Neural progenitor cell (in vitro differentiated cells): ENCODE data around the gene LPCAT2. TPM values are rescaled to one million over a fixed set of nuclear protein-coding genes. Genes with fewer than 3 reads are reported as not detected.

Experiments
- DNase-seq: peaks from one replicate; pipeline ENCODE4 v3.0.0-alpha.2; 2016; ENCODE audit warnings: low spot score
- H2AFZ ChIP-seq: fragments of 200-600 bp; sonication (generic); replicated peaks from 2 replicates; pipeline ENCODE4 v1.6.1; 2016; ENCODE audit warnings: antibody characterized with exemption
- H3F3A ChIP-seq: fragments of 200-600 bp; sonication (generic); 2 replicates; pipeline ENCODE4 v1.6.1; 2016; ENCODE audit warnings: antibody characterized with exemption, low read depth
- H3K27ac ChIP-seq: fragments of 200-600 bp; sonication (generic); 2 replicates; pipeline ENCODE4 v1.5.1; 2016; ENCODE audit warnings: mild to moderate bottlenecking
- H3K27me3 ChIP-seq: fragments of 200-600 bp; sonication (generic); 2 replicates; pipeline ENCODE4 v1.6.1; 2016; ENCODE audit warnings: mild to moderate bottlenecking, moderate library complexity
- H3K36me3 ChIP-seq: fragments of 200-600 bp; sonication (generic); 2 replicates; pipeline ENCODE4 v1.5.1; 2016
- H3K4me1 ChIP-seq: fragments of 200-600 bp; sonication (generic); 2 replicates; pipeline ENCODE4 v1.6.1; 2016; ENCODE audit warnings: mixed run types
- H3K4me2 ChIP-seq: fragments of 200-600 bp; sonication (generic); 2 replicates; pipeline ENCODE4 v1.6.1; 2016
- H3K4me3 ChIP-seq: fragments of 200-600 bp; sonication (generic); 2 replicates; pipeline ENCODE4 v1.5.1; 2016
- H3K79me2 ChIP-seq: fragments of 200-600 bp; sonication (generic); 2 replicates; pipeline ENCODE4 v1.6.1; 2016; ENCODE audit warnings: low read depth
- H3K9ac ChIP-seq: fragments of 200-600 bp; sonication (generic); 2 replicates; pipeline ENCODE4 v1.6.1; 2016
- H3K9me3 ChIP-seq: fragments of 200-600 bp; sonication (generic); 2 replicates; pipeline ENCODE4 v1.5.1; 2016; ENCODE audit warnings: low read depth
- H4K20me1 ChIP-seq: fragments of 200-600 bp; sonication (generic); 2 replicates; pipeline ENCODE4 v1.6.1; 2016; ENCODE audit warnings: low read depth
- H3K27ac Mint-ChIP-seq: 3 replicates; pipeline ENCODE4 v1.8.0; 2021; ENCODE audit warnings: mixed read lengths
- H3K27me3 Mint-ChIP-seq: 2 replicates; pipeline ENCODE4 v1.8.0; 2022; ENCODE audit warnings: low read depth, mild to moderate bottlenecking, inconsistent platforms, moderate library complexity, mixed read lengths; ENCODE audit not compliant: insufficient read depth
- H3K36me3 Mint-ChIP-seq: 3 replicates; pipeline ENCODE4 v1.8.0; 2021; ENCODE audit warnings: mixed read lengths
- H3K4me1 Mint-ChIP-seq: 3 replicates; pipeline ENCODE4 v1.8.0; 2021; ENCODE audit warnings: mixed read lengths
- H3K4me3 Mint-ChIP-seq: 3 replicates; pipeline ENCODE4 v1.8.0; 2021; ENCODE audit warnings: mild to moderate bottlenecking, moderate library complexity, mixed read lengths
- H3K9me3 Mint-ChIP-seq: 3 replicates; pipeline ENCODE4 v1.8.0; 2020; ENCODE audit warnings: mixed read lengths
- CTCF ChIP-seq: fragments of 200-600 bp; sonication (generic); IDR thresholded peaks from 2 replicates; pipeline ENCODE4 v1.5.1; 2017; ENCODE audit warnings: antibody characterized with exemption, mild to moderate bottlenecking
- EZH2 ChIP-seq: fragments of 200-600 bp; sonication (generic); IDR thresholded peaks from 2 replicates; pipeline ENCODE4 v1.6.1; 2017; ENCODE audit warnings: antibody characterized with exemption, mild to moderate bottlenecking, moderate library complexity
- EZH2phosphoT487 ChIP-seq: fragments of 200-600 bp; sonication (generic); IDR thresholded peaks from 2 replicates; pipeline ENCODE4 v1.6.1; 2017; ENCODE audit warnings: antibody characterized with exemption
- total RNA-seq: library from RNA; depleted of rRNA; stranded (reverse); fragments of >200 nt; gene quantifications from 2 replicates; pipeline ENCODE4 v1.2.3, GENCODE V29; 2015; ENCODE audit warnings: low replicate concordance

Gene LPCAT2
- total RNA-seq, 1 donor from 2014 or later: 14.2 TPM

- H3K4me1 Mint-ChIP-seq: no peaks in the 10 kb centered on the region
- H3K27ac ChIP-seq: no peak overlapping the region
- no peak overlapping the region for H3K4me3 ChIP-seq
- no peak overlapping the region for H3K4me3 Mint-ChIP-seq
- no peaks in the 10 kb centered on the region for H3K79me2 ChIP-seq
- peaks cover 5% of the 10 kb centered on the region for H3K27me3 Mint-ChIP-seq
- no peaks in the 10 kb centered on the region for H3K9me3 ChIP-seq
- H3K27ac Mint-ChIP-seq: no peak overlapping the region
- no peak for DNase-seq
- no peaks in the 10 kb centered on the region for H3K36me3 ChIP-seq
- no peaks in the 10 kb centered on the region for H3K9me3 Mint-ChIP-seq
- H4K20me1 ChIP-seq: no peaks in the 10 kb centered on the region
- no peaks in the 10 kb centered on the region for H3F3A ChIP-seq
- peaks cover 31% of the 10 kb centered on the region for H3K36me3 Mint-ChIP-seq
- H3K4me1 ChIP-seq: no peaks in the 10 kb centered on the region
- H3K4me2 ChIP-seq: no peak overlapping the region
- no peak overlapping the region for H2AFZ ChIP-seq
- H3K27me3 ChIP-seq: no peaks in the 10 kb centered on the region
- TF ChIP-seq CTCF: no peak
- TF ChIP-seq EZH2: no peak
- TF ChIP-seq EZH2phosphoT487: no peak
- no peak overlapping the region for H3K9ac ChIP-seq
These were observed 19.5 kb upstream of the LPCAT2 start for GRCh38 chr16:55489119-55489955.

GRCh38 chr16:55489956-55490265, 19.0 kb upstream of the LPCAT2 start:
- H4K20me1 ChIP-seq: no peaks in the 10 kb centered on the region
- H3K27ac ChIP-seq: no peak overlapping the region
- H3K9ac ChIP-seq: no peak overlapping the region
- peaks cover 27% of the 10 kb centered on the region for H3K36me3 Mint-ChIP-seq
- H3K27ac Mint-ChIP-seq: no peak overlapping the region
- no peaks in the 10 kb centered on the region for H3K9me3 ChIP-seq
- no peak overlapping the region for H3K4me3 Mint-ChIP-seq
- peaks cover 5% of the 10 kb centered on the region for H3K27me3 Mint-ChIP-seq
- H3K4me1 ChIP-seq: no peaks in the 10 kb centered on the region
- no peaks in the 10 kb centered on the region for H3K9me3 Mint-ChIP-seq
- DNase-seq: no peak
- H3F3A ChIP-seq: no peaks in the 10 kb centered on the region
- no peaks in the 10 kb centered on the region for H3K36me3 ChIP-seq
- no peak overlapping the region for H2AFZ ChIP-seq
- H3K4me3 ChIP-seq: no peak overlapping the region
- TF ChIP-seq EZH2phosphoT487: no peak
- no peak for TF ChIP-seq EZH2
- no peak for TF ChIP-seq CTCF
- H3K27me3 ChIP-seq: no peaks in the 10 kb centered on the region
- no peak overlapping the region for H3K4me2 ChIP-seq
- H3K4me1 Mint-ChIP-seq: peaks cover 5% of the 10 kb centered on the region
- no peaks in the 10 kb centered on the region for H3K79me2 ChIP-seq

- H3K4me3 Mint-ChIP-seq: no peak overlapping the region
- H3K79me2 ChIP-seq: no peaks in the 10 kb centered on the region
- H3K36me3 ChIP-seq: no peaks in the 10 kb centered on the region
These were observed 18.6 kb upstream of the LPCAT2 start for GRCh38 chr16:55490301-55490700.

More at GRCh38 chr16:55490301-55490700, 18.6 kb upstream of the LPCAT2 start:
- peaks cover 26% of the 10 kb centered on the region for H3K36me3 Mint-ChIP-seq
- TF ChIP-seq EZH2 (no peak), CTCF (no peak)
- H3K27ac Mint-ChIP-seq: no peak overlapping the region
- no peaks in the 10 kb centered on the region for H3K9me3 Mint-ChIP-seq
- peaks cover 9% of the 10 kb centered on the region for H3K4me1 Mint-ChIP-seq
- no peaks in the 10 kb centered on the region for H3K27me3 ChIP-seq
- no peak overlapping the region for H2AFZ ChIP-seq
- no peak overlapping the region for H3K9ac ChIP-seq
- no peak overlapping the region for H3K4me2 ChIP-seq
- H3K9me3 ChIP-seq: no peaks in the 10 kb centered on the region
- H3K4me3 ChIP-seq: no peak overlapping the region
- no peak for DNase-seq
- peaks cover 5% of the 10 kb centered on the region for H3K27me3 Mint-ChIP-seq
- H3K4me1 ChIP-seq: no peaks in the 10 kb centered on the region
- H4K20me1 ChIP-seq: no peaks in the 10 kb centered on the region
- no peaks in the 10 kb centered on the region for H3F3A ChIP-seq
- no peak overlapping the region for H3K27ac ChIP-seq
